ENCODE data around the gene KIF16B.
"Not testable (repeated sequence)": the region's sequence is repeated elsewhere in the genome, so short reads cannot be mapped to it uniquely, and the experiment has no call there.

The KIF16B gene

GRCh38 chr20:16472045-16472872 lies 101.0 kb downstream of the KIF16B start:
- DNase-seq, result no peak

- no peak for DNase-seq
These were observed 103.8 kb downstream of the KIF16B start for GRCh38 chr20:16469395-16469905.

GRCh38 chr20:16462711-16463110 lies 110.5 kb downstream of the KIF16B start:
- peak in 1 of 2 experiments; percentile 50 for DNase-seq

DNA sequence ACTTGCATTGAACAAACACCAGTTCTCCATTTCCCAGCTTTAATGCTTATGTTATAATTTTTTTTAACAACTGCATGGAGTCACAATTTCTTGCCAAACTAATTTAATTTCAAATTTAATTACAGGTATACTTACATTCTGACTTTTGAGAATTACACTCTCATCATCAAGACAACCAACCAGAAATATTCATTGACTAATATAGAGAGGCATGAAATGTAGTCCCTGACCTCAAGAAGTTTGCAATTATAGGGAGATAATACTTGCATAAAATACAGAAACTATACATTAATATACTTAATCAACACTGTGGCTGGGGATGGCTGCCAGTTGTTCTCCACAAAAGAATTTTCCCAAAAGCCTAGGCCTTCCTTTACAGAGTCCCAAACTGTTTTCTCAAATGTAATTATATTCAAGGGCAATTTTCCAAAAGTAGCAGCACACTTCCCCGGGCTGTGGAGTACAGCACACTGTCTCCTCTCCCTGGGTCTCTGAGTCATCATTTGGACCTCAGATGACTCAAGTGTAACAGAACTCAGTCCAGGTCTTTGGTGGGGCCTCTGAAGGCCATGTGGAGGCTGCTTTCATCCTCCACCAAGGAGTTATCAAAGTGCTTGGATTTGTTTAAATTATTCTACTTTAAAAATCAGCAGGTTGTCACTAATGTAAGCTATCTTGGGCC lies 114.1 kb downstream of the KIF16B start:
- DNase-seq, result peak; percentile 78 to 91

- no peak for DNase-seq
These were observed 115.7 kb downstream of the KIF16B start for GRCh38 chr20:16457514-16457913.

GRCh38 chr20:16455324-16455723 lies 117.9 kb downstream of the KIF16B start:
- no peak for DNase-seq

DNA sequence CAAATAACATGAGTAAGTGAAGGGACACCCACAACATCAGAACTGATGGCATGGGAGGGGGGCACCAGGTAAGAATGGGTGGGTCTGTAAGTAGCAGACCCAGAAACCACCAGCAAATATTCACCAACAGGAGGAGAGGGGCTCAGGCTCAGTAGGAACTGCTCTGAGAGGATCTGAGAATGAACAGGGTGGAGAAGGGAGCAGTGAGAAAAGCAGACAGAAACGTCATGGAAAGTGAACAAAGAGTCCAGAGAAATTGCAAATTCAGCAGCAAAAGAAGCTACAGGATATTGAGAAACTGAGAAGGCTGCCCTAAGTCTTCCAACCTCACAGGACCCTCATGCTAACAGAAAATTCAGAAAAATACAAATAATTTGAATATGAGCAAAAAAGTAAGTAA lies 121.3 kb downstream of the KIF16B start:
- DNase-seq, result no peak

GRCh38 chr20:16451001-16451400 lies 122.2 kb downstream of the KIF16B start:
- DNase-seq, result no peak

DNA sequence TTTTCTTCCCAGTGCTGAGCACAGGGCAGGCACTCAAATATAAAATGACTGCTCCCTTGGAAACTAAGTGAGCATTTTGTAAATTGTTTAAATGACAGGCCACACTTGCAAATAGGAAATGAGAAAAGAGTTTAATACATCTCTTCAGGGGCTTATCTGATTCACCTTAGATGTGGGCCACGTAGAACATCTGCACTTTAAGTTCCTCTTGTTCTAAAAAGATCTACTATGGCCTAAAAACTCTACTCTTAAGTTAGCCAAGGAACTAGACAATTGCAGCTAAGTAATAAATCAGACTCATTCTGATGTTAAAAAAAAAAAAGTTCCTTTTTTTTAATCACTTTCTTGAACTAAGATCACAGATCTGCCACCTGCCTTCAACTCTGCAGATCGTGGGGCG lies 126.3 kb downstream of the KIF16B start:
- no peak for DNase-seq

- DNase-seq, result no peak
These were observed 127.0 kb downstream of the KIF16B start for GRCh38 chr20:16446246-16446645.

DNA sequence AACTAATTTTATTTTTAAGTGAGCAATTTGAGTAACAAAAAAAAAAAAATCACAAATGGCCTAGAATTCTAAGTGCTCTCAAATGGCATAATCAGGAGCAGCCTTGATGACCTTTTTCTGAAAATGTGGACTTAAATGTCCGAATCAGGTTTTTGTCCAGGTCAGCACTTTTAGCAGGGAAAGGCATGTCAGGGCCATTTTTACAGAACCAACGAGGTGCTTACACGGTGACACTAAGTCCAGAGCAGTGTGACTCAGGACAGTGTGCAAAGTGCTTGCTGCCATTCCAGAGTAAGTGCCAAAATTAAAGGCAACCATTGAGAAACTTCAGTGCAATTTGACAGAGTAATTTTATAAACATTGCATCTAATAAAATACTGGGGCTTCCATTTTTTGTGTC lies 127.8 kb downstream of the KIF16B start:
- no peak for DNase-seq

- peak in 1 of 2 experiments; percentile 51 for DNase-seq
These were observed 129.0 kb downstream of the KIF16B start for GRCh38 chr20:16444057-16444777.

GRCh38 chr20:16441546-16442164 lies 131.6 kb downstream of the KIF16B start:
- DNase-seq, result peak in 1 of 2 experiments; percentile 35

GRCh38 chr20:16440686-16441085 lies 132.6 kb downstream of the KIF16B start:
- DNase-seq, result no peak

DNA sequence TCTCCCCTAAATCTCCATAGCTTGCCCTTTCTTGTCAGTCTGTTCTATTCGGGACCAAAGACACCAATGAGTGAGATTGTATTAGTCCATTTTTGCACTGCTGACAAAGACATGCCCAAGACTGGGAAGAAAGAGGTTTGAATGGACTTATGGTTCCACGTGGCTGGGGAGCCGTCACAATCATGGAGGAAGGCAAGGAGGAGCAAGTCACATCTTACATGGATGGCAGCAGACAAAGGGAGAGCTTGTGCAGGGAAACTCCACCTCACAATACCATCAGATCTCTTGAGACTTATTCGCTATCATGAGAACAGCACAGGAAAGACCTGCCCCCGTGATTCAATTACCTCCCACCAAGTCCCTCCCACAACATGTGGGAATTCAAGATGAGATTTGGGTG lies 133.7 kb downstream of the KIF16B start:
- not testable (repeated sequence) for DNase-seq

- no peak for DNase-seq
These were observed 135.1 kb downstream of the KIF16B start for GRCh38 chr20:16438100-16438499.

- no peak for DNase-seq
These were observed 135.8 kb downstream of the KIF16B start for GRCh38 chr20:16437387-16437996.

- DNase-seq, result peak in 1 of 2 experiments; percentile 12
These were observed 139.1 kb downstream of the KIF16B start for GRCh38 chr20:16434062-16434664.

DNA sequence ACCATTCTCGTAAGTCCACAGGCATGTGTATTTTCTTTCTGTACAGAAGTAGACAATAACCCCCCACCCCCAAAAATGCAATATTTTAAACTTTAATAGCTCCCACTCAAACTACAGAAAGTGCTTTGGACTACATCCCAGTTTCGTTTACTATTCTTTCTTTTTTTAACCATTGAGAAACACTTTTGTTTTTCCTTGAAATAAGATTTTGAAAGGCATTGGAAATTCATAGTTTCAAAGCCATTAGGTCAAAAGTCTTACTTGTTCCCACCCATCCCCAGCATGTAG lies 140.0 kb downstream of the KIF16B start:
- DNase-seq, result no peak

GRCh38 chr20:16432466-16433292 lies 140.6 kb downstream of the KIF16B start:
- DNase-seq, result no peak

- no peak for DNase-seq
These were observed 145.1 kb downstream of the KIF16B start for GRCh38 chr20:16428112-16428511.

Measured in NCI-H446 (cell line).